B cell (primary cell): ENCODE results near the gene NPR3.

ENCODE experiments used
- EZH2 ChIP-seq: IDR thresholded peaks from 2 replicates; pipeline ENCODE4 v1.6.1; 2012; ENCODE audit warnings: borderline replicate concordance, low read depth, mild to moderate bottlenecking, moderate library complexity, low read length; ENCODE audit not compliant: insufficient read depth, poor library complexity, severe bottlenecking
- TF ChIP-seq, protein P1 (sequence below): fragments of 200-600 bp; IDR thresholded peaks from one replicate; pipeline ENCODE4 v1.8.0; 2022; ENCODE audit warnings: antibody characterized with exemption, mild to moderate bottlenecking

DNA sequence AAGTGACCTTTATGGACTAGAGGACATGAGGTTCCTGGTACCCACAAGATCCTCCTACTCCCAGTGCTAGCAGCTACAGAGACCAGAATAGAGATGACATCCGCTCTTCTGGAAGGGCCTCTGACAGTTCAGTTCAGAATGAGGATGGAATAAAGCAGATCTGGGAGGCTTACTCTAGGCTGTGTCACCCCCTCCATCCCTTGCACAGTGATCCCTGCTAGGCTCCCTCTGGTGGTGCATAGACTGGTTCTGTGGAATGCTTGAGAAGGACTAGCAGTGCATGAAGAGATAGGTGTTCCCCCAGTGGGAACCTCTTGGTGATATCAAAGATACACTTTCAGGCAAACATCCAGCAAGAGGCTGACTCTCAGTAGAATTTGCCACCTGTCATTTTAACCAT, 83.0 kb downstream of the NPR3 start:
- TF ChIP-seq, protein P1, sequence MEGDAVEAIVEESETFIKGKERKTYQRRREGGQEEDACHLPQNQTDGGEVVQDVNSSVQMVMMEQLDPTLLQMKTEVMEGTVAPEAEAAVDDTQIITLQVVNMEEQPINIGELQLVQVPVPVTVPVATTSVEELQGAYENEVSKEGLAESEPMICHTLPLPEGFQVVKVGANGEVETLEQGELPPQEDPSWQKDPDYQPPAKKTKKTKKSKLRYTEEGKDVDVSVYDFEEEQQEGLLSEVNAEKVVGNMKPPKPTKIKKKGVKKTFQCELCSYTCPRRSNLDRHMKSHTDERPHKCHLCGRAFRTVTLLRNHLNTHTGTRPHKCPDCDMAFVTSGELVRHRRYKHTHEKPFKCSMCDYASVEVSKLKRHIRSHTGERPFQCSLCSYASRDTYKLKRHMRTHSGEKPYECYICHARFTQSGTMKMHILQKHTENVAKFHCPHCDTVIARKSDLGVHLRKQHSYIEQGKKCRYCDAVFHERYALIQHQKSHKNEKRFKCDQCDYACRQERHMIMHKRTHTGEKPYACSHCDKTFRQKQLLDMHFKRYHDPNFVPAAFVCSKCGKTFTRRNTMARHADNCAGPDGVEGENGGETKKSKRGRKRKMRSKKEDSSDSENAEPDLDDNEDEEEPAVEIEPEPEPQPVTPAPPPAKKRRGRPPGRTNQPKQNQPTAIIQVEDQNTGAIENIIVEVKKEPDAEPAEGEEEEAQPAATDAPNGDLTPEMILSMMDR: no peak
- TF ChIP-seq EZH2: no peak
